Stimulated activated CD8-positive, alpha-beta memory T cell treated with anti-CD3 and anti-CD28 coated beads, Interleukin-15, amount 100 ng/mL, for 1 hour (primary cell): ENCODE data around the gene HOXB3.

Experiments used
- DNase-seq: peaks from one replicate; pipeline ENCODE4 v3.0.0-alpha.2; 2020; ENCODE audit warnings: low read depth

The HOXB3 gene

GRCh38 chr17:48625495-48626244 is 35.6 kb upstream of the HOXB3 start:
- no peak for DNase-seq

GRCh38 chr17:48624544-48625494 is 34.8 kb upstream of the HOXB3 start:
- DNase-seq, result no peak

GRCh38 chr17:48624118-48624517 is 34.1 kb upstream of the HOXB3 start:
- no peak for DNase-seq

- DNase-seq, result no peak
Measured at GRCh38 chr17:48623583-48623982, 33.5 kb upstream of the HOXB3 start.

DNA sequence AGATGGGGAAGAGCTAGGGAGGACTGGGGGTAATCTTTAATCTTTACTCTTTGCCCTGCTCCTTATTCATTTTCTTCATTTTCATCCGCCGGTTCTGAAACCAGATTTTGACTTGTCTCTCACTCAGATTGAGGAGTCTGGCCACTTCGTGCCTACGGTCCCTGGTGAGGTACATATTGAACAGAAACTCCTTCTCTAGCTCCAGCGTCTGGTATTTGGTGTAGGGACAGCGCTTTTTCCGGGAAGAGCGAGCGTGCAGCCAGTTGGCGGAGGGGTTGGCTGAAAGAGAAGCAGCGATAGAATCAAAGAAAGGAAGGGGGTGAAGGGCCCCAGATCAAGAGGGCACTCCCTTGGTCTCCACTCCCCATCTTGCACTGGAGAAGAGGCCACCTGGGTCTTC is 32.8 kb upstream of the HOXB3 start:
- no peak for DNase-seq

- DNase-seq, result no peak
Measured at GRCh38 chr17:48621410-48622392, 31.7 kb upstream of the HOXB3 start.

GRCh38 chr17:48620461-48621139 is 30.6 kb upstream of the HOXB3 start:
- no peak for DNase-seq

- no peak for DNase-seq
Measured at GRCh38 chr17:48619826-48620449, 29.9 kb upstream of the HOXB3 start.

- DNase-seq, result peak; percentile 75
Measured at GRCh38 chr17:48618256-48618896, 28.3 kb upstream of the HOXB3 start.

GRCh38 chr17:48617471-48618255 is 27.6 kb upstream of the HOXB3 start:
- no peak for DNase-seq

DNA sequence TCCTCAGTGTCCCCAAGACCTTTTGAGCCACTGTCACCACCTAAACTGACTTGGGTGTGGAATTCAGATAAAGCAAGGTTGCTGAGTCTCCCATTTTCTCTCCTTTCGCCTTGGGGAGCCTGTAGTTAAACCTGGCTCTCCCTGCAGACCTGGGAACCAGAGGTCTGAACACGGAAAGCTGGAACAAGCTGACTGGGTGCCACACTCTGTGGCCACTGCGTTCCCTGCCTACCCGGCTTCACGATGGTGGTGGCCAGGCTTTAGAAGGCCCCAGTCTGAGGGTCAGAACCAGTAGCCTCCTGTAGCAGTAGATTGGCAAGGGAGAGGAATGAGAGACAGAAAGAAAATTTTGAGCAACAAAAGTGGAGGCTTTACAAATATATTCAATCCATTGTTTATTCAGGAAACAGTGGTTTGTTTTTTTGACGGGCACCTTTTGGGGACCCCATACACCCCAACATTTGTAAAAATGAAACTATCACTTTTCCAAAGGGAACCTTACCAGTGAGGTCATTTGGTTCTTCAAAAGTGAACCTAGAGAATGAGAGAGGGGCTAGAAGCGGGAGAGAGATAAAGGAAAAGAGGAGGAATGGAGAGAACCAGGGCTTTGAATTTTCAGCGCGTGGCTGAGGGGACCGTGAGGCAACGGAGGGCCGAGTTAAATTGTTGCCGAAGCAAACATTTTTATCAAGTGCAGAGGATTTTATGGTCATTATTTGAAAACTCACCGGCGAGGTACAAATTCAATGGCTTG is 26.9 kb upstream of the HOXB3 start:
- no peak for DNase-seq

- no peak for DNase-seq
Measured at GRCh38 chr17:48615963-48616716, 26.1 kb upstream of the HOXB3 start.

GRCh38 chr17:48615047-48615962 is 25.3 kb upstream of the HOXB3 start, which contains the start of gene HOXB8:
TSS of gene HOXB8 (minus strand) at chr17:48615292. CDS start at chr17:48614704, 588 bp downstream.
- DNase-seq, result no peak

- no peak for DNase-seq
Measured at GRCh38 chr17:48613862-48614694, 24.0 kb upstream of the HOXB3 start.

GRCh38 chr17:48612854-48613691 is 23.0 kb upstream of the HOXB3 start:
- DNase-seq, result no peak
